HG03045 (cell line): Measurements from ENCODE around the gene SHF.
"Not testable (repeated sequence)": the region's sequence is repeated elsewhere in the genome, so short reads cannot be mapped to it uniquely, and the experiment has no call there.

Source experiments
- ATAC-seq: cut with Tn5 transposase; IDR thresholded peaks from one replicate; pipeline ENCODE4 v1.9.1; 2021; ENCODE audit warnings: mild to moderate bottlenecking, moderate library complexity; ENCODE audit not compliant: unreplicated experiment

Gene SHF

GRCh38 chr15:45148076-45149059 is 39.4 kb downstream of the SHF start:
- ATAC-seq: no peak

- ATAC-seq: no peak
Observed at GRCh38 chr15:45147606-45148005, 40.2 kb downstream of the SHF start.

GRCh38 chr15:45146405-45146804 is 41.4 kb downstream of the SHF start:
- ATAC-seq: no peak

- ATAC-seq: no peak
Observed at GRCh38 chr15:45144775-45145174, 43.0 kb downstream of the SHF start.

- ATAC-seq: no peak
Observed at GRCh38 chr15:45143946-45144345, 43.8 kb downstream of the SHF start.

GRCh38 chr15:45143056-45143455 is 44.7 kb downstream of the SHF start:
- no peak for ATAC-seq

GRCh38 chr15:45141386-45141785 is 46.4 kb downstream of the SHF start:
- no peak for ATAC-seq

GRCh38 chr15:45140557-45141250 is 47.1 kb downstream of the SHF start:
- no peak for ATAC-seq

GRCh38 chr15:45139770-45140169 is 48.0 kb downstream of the SHF start:
- no peak for ATAC-seq

GRCh38 chr15:45138814-45139765 is 48.7 kb downstream of the SHF start:
- no peak for ATAC-seq

GRCh38 chr15:45137703-45138102 is 50.1 kb downstream of the SHF start:
- no peak for ATAC-seq

- ATAC-seq: no peak
Observed at GRCh38 chr15:45136378-45136764, 51.4 kb downstream of the SHF start.

GRCh38 chr15:45135705-45136377 is 51.9 kb downstream of the SHF start:
- not testable (repeated sequence) for ATAC-seq

GRCh38 chr15:45134682-45135604 is 52.8 kb downstream of the SHF start:
- ATAC-seq: no peak

GRCh38 chr15:45134046-45134445 is 53.7 kb downstream of the SHF start:
- no peak for ATAC-seq

- ATAC-seq: no peak
Observed at GRCh38 chr15:45133561-45133920, 54.2 kb downstream of the SHF start.

- no peak for ATAC-seq
Observed at GRCh38 chr15:45132844-45133560, 54.8 kb downstream of the SHF start.

- ATAC-seq: no peak
Observed at GRCh38 chr15:45131510-45131909, 56.3 kb downstream of the SHF start.
